ENCODE results near the gene TAB2.
"Not testable (repeated sequence)": the region's sequence is repeated elsewhere in the genome, so short reads cannot be mapped to it uniquely, and the experiment has no call there.

The TAB2 gene

GRCh38 chr6:149441740-149442139 is 124.2 kb downstream of the TAB2 start:
- H3K4me3 ChIP-seq (ENCODE audit: low read length) = no peak overlapping the region
- DNase-seq (ENCODE audit: low read depth) = no peak
- no peak for TF ChIP-seq CTCF (IDR thresholded peaks at IDR 0.05; ENCODE audit: insufficient read depth, low read depth, low read length, missing control alignments)

GRCh38 chr6:149443411-149444181 is 126.1 kb downstream of the TAB2 start:
- DNase-seq (ENCODE audit: low read depth) = no peak
- no peak for TF ChIP-seq CTCF (IDR thresholded peaks at IDR 0.05; ENCODE audit: insufficient read depth, low read depth, low read length, missing control alignments)
- H3K4me3 ChIP-seq (ENCODE audit: low read length) = no peak overlapping the region

GRCh38 chr6:149444360-149445094 is 127.0 kb downstream of the TAB2 start:
- H3K4me3 ChIP-seq (ENCODE audit: low read length); DNase-seq (ENCODE audit: low read depth): not testable (repeated sequence)

- no peak for DNase-seq (ENCODE audit: low read depth)
- no peak for TF ChIP-seq CTCF (IDR thresholded peaks at IDR 0.05; ENCODE audit: insufficient read depth, low read depth, low read length, missing control alignments)
- H3K4me3 ChIP-seq (ENCODE audit: low read length) = no peak overlapping the region
These were observed 127.6 kb downstream of the TAB2 start for GRCh38 chr6:149445095-149445466.

GRCh38 chr6:149445573-149445972 is 128.1 kb downstream of the TAB2 start:
- no peak for DNase-seq (ENCODE audit: low read depth)
- no peak for TF ChIP-seq CTCF (IDR thresholded peaks at IDR 0.05; ENCODE audit: insufficient read depth, low read depth, low read length, missing control alignments)
- H3K4me3 ChIP-seq (ENCODE audit: low read length) = no peak overlapping the region

- H3K4me3 ChIP-seq (ENCODE audit: low read length) = no peak overlapping the region
- no peak for TF ChIP-seq CTCF (IDR thresholded peaks at IDR 0.05; ENCODE audit: insufficient read depth, low read depth, low read length, missing control alignments)
- DNase-seq (ENCODE audit: low read depth) = no peak
These were observed 129.4 kb downstream of the TAB2 start for GRCh38 chr6:149446791-149447376.

GRCh38 chr6:149448821-149449453 is 131.4 kb downstream of the TAB2 start:
- no peak for TF ChIP-seq CTCF (IDR thresholded peaks at IDR 0.05; ENCODE audit: insufficient read depth, low read depth, low read length, missing control alignments)
- DNase-seq (ENCODE audit: low read depth) = no peak
- H3K4me3 ChIP-seq (ENCODE audit: low read length) = no peak overlapping the region

All from epithelial cell of esophagus (primary cell).